Endothelial cell of umbilical vein (primary cell): ENCODE data around the gene FBLN2. TPM values are rescaled to one million over a fixed set of nuclear protein-coding genes. Genes with fewer than 3 reads are reported as not detected.

Source experiments
- BruUV-seq: library from RNA; stranded (reverse); fragments of 400-500 nt; replicated peaks from 2 replicates; lab custom pipeline; 2021; lab: Mats Ljungman, UMichigan
- CTCF ChIA-PET: fragments of 300-600, 350-600 bp; sonication (Branson Sonifier 250); formaldehyde crosslinking; loops from one replicate; lab custom pipeline; 2021; ENCODE audit warnings: antibody characterized with exemption, inconsistent platforms; lab: Charles Lee
- POLR2A ChIA-PET: fragments of 300-600, 350-600 bp; sonication (Branson Sonifier 250); formaldehyde crosslinking; loops from one replicate; lab custom pipeline; 2021; ENCODE audit warnings: antibody characterized with exemption, inconsistent platforms; lab: Charles Lee
- DNase-seq: peaks from one replicate; pipeline ENCODE4 v3.0.0-alpha.2; 2011; ENCODE audit warnings: low read depth, low spot score
- FAIRE-seq: peaks from 2 replicates; lab custom pipeline; 2011; peaks lifted over from hg19 to GRCh38; lab: Jason Lieb, UNC
- H2AFZ ChIP-seq: 2 replicates; pipeline ENCODE4 v1.6.0; 2012; ENCODE audit warnings: low read depth, low read length, control low read depth, inconsistent platforms
- H3K27ac ChIP-seq: 2 replicates; pipeline ENCODE4 v1.5.1; 2011; ENCODE audit warnings: low read depth, mild to moderate bottlenecking, control low read depth, low read length, moderate library complexity; ENCODE audit not compliant: insufficient read depth
- H3K27me3 ChIP-seq, 2 experiments: 2 replicates each; pipeline versions ENCODE4 v1.6.0 to v1.6.1; 2011; ENCODE audit warnings: low read length in 2 of 2, mixed read lengths in 1 of 2; ENCODE audit not compliant: control insufficient read depth in 2 of 2, insufficient read depth in 2 of 2
- H3K36me3 ChIP-seq, 2 experiments: 2 replicates in 1 of 2; 3 replicates in 1 of 2; pipeline ENCODE4 v1.5.1; 2011; ENCODE audit warnings: low read length in 2 of 2, mild to moderate bottlenecking in 1 of 2, moderate library complexity in 1 of 2; ENCODE audit not compliant: control insufficient read depth in 2 of 2, insufficient read depth in 2 of 2; ENCODE audit errors: extremely low read depth in 1 of 2
- H3K4me1 ChIP-seq: 3 replicates; pipeline ENCODE4 v1.5.1; 2011; ENCODE audit warnings: mild to moderate bottlenecking, low read length; ENCODE audit not compliant: control insufficient read depth, insufficient read depth; ENCODE audit errors: extremely low read depth
- H3K4me2 ChIP-seq: 2 replicates; pipeline ENCODE4 v1.6.1; 2011; ENCODE audit warnings: low read length, control low read depth, mixed read lengths; ENCODE audit not compliant: insufficient read depth
- H3K4me3 ChIP-seq, 3 experiments: fragments of 200-600 bp in 1 of 3; sonication (generic), shearing (Covaris generic) in 1 of 3; replicated peaks in 1 of 3; 2 replicates each; pipeline ENCODE4 v1.5.1; 2011 to 2016; ENCODE audit warnings: control low read depth in 3 of 3, low read length in 3 of 3, mild to moderate bottlenecking in 2 of 3, inconsistent platforms in 1 of 3, low read depth in 1 of 3, moderate library complexity in 1 of 3; ENCODE audit not compliant: insufficient read depth in 1 of 3
- H3K79me2 ChIP-seq: 2 replicates; pipeline ENCODE4 v1.6.0; 2012; ENCODE audit warnings: low read length, inconsistent platforms; ENCODE audit not compliant: control insufficient read depth, insufficient read depth
- H3K9ac ChIP-seq: replicated peaks from 2 replicates; pipeline ENCODE3; 2011; ENCODE audit warnings: low read length, control low read depth; ENCODE audit not compliant: insufficient read depth; ENCODE audit errors: extremely low read depth
- H3K9me1 ChIP-seq: replicated peaks from 3 replicates; pipeline ENCODE4 v1.6.0; 2011; ENCODE audit warnings: mild to moderate bottlenecking, low read length; ENCODE audit not compliant: control insufficient read depth, insufficient read depth; ENCODE audit errors: extremely low read depth
- H3K9me3 ChIP-seq: replicated peaks from 2 replicates; pipeline ENCODE4 v1.5.1; 2012; ENCODE audit warnings: low read length, inconsistent platforms; ENCODE audit not compliant: control insufficient read depth, insufficient read depth
- H4K20me1 ChIP-seq: replicated peaks from 2 replicates; pipeline ENCODE3; 2011; ENCODE audit warnings: mild to moderate bottlenecking, low read length; ENCODE audit not compliant: control insufficient read depth, insufficient read depth; ENCODE audit errors: extremely low read depth
- CTCF ChIP-seq, 2 donors: IDR thresholded peaks; 1 replicate in 1 of 2; 2 replicates in 1 of 2; pipeline ENCODE4 v1.5.1; 2011; ENCODE audit warnings: low read length in 2 of 2, mild to moderate bottlenecking in 2 of 2, moderate library complexity in 2 of 2, control low read depth in 1 of 2, inconsistent platforms in 1 of 2, low read depth in 1 of 2; ENCODE audit not compliant: insufficient read depth in 1 of 2; ENCODE audit errors: extremely low read depth in 1 of 2
- EZH2 ChIP-seq: IDR thresholded peaks from 2 replicates; pipeline ENCODE4 v1.6.1; 2012; ENCODE audit warnings: borderline replicate concordance, low read depth, mild to moderate bottlenecking, moderate library complexity, low read length, inconsistent platforms; ENCODE audit not compliant: severe bottlenecking
- FOS ChIP-seq: IDR thresholded peaks from 2 replicates; pipeline ENCODE4 v1.6.1; 2011; ENCODE audit warnings: mild to moderate bottlenecking, low read length, moderate library complexity, borderline replicate concordance; ENCODE audit not compliant: insufficient read depth
- GATA2 ChIP-seq: IDR thresholded peaks from 2 replicates; pipeline ENCODE4 v1.7.0; 2011; ENCODE audit warnings: low read depth, mild to moderate bottlenecking, moderate library complexity, mixed read lengths, low read length; ENCODE audit not compliant: insufficient read length, insufficient read depth
- JUN ChIP-seq: IDR thresholded peaks from 2 replicates; pipeline ENCODE4 v1.6.1; 2011; ENCODE audit warnings: borderline replicate concordance, low read depth; ENCODE audit not compliant: insufficient read length, insufficient read depth
- MAX ChIP-seq: IDR thresholded peaks from 2 replicates; pipeline ENCODE4 v1.6.1; 2011; ENCODE audit not compliant: insufficient read depth, insufficient read length
- MYC ChIP-seq: IDR thresholded peaks from one replicate; pipeline ENCODE4 v1.6.1; 2011; ENCODE audit warnings: mild to moderate bottlenecking, low read depth, low read length
- POLR2A ChIP-seq: IDR thresholded peaks from 2 replicates; pipeline ENCODE4 v1.6.1; 2012; ENCODE audit warnings: low read depth, mild to moderate bottlenecking, control low read depth, low read length
- POLR2AphosphoS5 ChIP-seq: IDR thresholded peaks from 2 replicates; pipeline ENCODE4 v1.6.1; 2012; ENCODE audit warnings: low read depth, mild to moderate bottlenecking, control low read depth, low read length, moderate library complexity; ENCODE audit not compliant: insufficient read depth
- dilution Hi-C: fragments of 300-500 bp; cut with MboI; formaldehyde crosslinking; loops from one replicate; pipeline ENCODE4 v1.15.0; 2019; ENCODE audit warnings: low sequenced_read_pairs; ENCODE audit not compliant: extremely low pct_ligation_motif_present
- intact Hi-C: fragments of 100-400 bp; cut with micrococcal nuclease; formaldehyde crosslinking; loops from one replicate; pipeline ENCODE4 v1.10.0; 2022
- polyA plus RNA-seq, 4 experiments: library from polyadenylated mRNA; depleted of rRNA in 3 of 4; stranded (reverse) in 3 of 4; unstranded in 1 of 4; fragments of >200 nt; gene quantifications; 2 replicates each; pipeline versions ENCODE4 v1.2.1 to v1.2.3, GENCODE V29; 2011 to 2012; ENCODE audit warnings: missing spikeins in 1 of 4
- total RNA-seq: library from RNA; stranded (reverse); gene quantifications from 2 replicates; pipeline ENCODE4 v1.2.3, GENCODE V29; 2021

Gene FBLN2
- total and polyA plus RNA-seq, 2 donors (not counting 3 experiments of a cell fraction or from before 2014, with no cell fraction given) = 1.4 to 1.9 TPM

GRCh38 chr3:13687517-13687943 is 138.6 kb downstream of the FBLN2 start:
- ChIA-PET CTCF (no interaction called here), POLR2A (no interaction called here)
- H3K27ac ChIP-seq = no peak overlapping the region
- no peak overlapping the region for H3K4me3 ChIP-seq
- H4K20me1 ChIP-seq = no peaks in the 10 kb centered on the region
- H3K9ac ChIP-seq = no peak overlapping the region
- H3K27me3 ChIP-seq = no peaks in the 10 kb centered on the region
- no peaks in the 10 kb centered on the region for H3K9me1 ChIP-seq
- no peak for TF ChIP-seq MAX
- TF ChIP-seq CTCF (IDR thresholded peaks at IDR 0.05; ENCODE audit: extremely low read depth in 1 of 2, insufficient read depth in 1 of 2, low read depth in 1 of 2, low read length in 2 of 2) = no peak
- no peak for TF ChIP-seq EZH2
- no peak for TF ChIP-seq MYC
- TF ChIP-seq POLR2A = no peak
- no peak for TF ChIP-seq FOS
- no peak for TF ChIP-seq POLR2AphosphoS5
- TF ChIP-seq JUN = no peak
- TF ChIP-seq GATA2 = no peak
- no peaks in the 10 kb centered on the region for H3K4me1 ChIP-seq
- H3K4me2 ChIP-seq = no peak overlapping the region
- no peaks in the 10 kb centered on the region for H3K9me3 ChIP-seq
- intact Hi-C loops = no loop called here
- no TSS peak for BruUV-seq
- no peaks in the 10 kb centered on the region for H3K79me2 ChIP-seq
- no peaks in the 10 kb centered on the region for H3K36me3 ChIP-seq
- DNase-seq (no peak), FAIRE-seq (no peak)
- no peak overlapping the region for H2AFZ ChIP-seq
- dilution Hi-C loops = no loop called here

Other genes starting within 250 kb of the FBLN2 start
- gene NUP210, start 128.8 kb upstream of the FBLN2 start, total RNA-seq = 0.84 and 1.4 TPM in 2 replicates
- gene NUP210, start 128.8 kb upstream of the FBLN2 start, polyA plus RNA-seq = 0.14 TPM in 2 replicates
- gene HDAC11, start 68.8 kb upstream of the FBLN2 start, total RNA-seq = 8.3 and 8.8 TPM in 2 replicates
- gene HDAC11, start 68.8 kb upstream of the FBLN2 start, polyA plus RNA-seq = 6.8 and 8.3 TPM in 2 replicates